Measurements from ENCODE around the gene ARHGAP24. TPM values are rescaled to one million over a fixed set of nuclear protein-coding genes. Genes with fewer than 3 reads are reported as not detected.

ARHGAP24 gene
- total and polyA plus RNA-seq, 8 donors, result 10.5 to 34.7 (median 17.1) TPM

DNA sequence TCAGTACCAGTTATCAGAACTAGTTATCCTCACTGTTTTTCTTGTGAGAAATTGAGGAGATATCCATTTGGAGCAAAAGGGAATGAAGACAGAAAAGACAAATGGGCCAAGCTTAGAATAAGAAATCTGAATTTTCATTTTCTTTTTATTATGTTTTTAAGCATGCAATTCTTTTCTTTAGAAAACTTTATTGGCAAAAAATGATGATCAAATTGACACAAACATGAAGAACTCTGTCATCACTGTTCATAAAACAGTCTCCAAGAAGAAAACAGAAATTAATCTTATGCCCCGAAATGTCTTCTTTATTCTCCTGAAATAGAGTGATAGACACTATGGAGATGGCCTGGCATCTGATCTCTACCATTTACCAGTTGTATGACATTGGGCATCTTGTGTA, 139.0 kb downstream of the ARHGAP24 start:
- Histone ChIP-seq H3K9me3 (no peaks in the 10 kb centered on the region), H3K4me1 (no peaks in the 10 kb centered on the region), H3K27me3 (no peaks in the 10 kb centered on the region), H3K36me3 (no peaks in the 10 kb centered on the region), H3K4me3 (no peak overlapping the region), H3K27ac (no peak overlapping the region)
- 97 to 99% methylated on average over 1 of the region's 1 CpG for WGBS, 2 donors
- intact Hi-C loops (cut with DNase I), result no loop called here
- FAIRE-seq, result no peak
- DNase-seq, result no peak
- no peak for TF ChIP-seq CTCF (IDR thresholded peaks at IDR 0.05)
- no peak for ATAC-seq

GRCh38 chr4:85615952-85616351, 141.0 kb downstream of the ARHGAP24 start:
- no peak for ATAC-seq
- TF ChIP-seq CTCF (IDR thresholded peaks at IDR 0.05), result no peak
- Histone ChIP-seq H3K27me3 (no peaks in the 10 kb centered on the region), H3K4me3 (no peak overlapping the region), H3K27ac (no peak overlapping the region), H3K9me3 (no peaks in the 10 kb centered on the region), H3K36me3 (no peaks in the 10 kb centered on the region), H3K4me1 (no peaks in the 10 kb centered on the region)
- FAIRE-seq, result no peak
- 93% methylated on average over 2 of the region's 2 CpGs for WGBS, 2 donors
- DNase-seq, result no peak
- intact Hi-C loops (cut with DNase I), result no loop called here

GRCh38 chr4:85617202-85617601, 142.3 kb downstream of the ARHGAP24 start:
- Histone ChIP-seq H3K4me3 (no peak overlapping the region), H3K4me1 (no peaks in the 10 kb centered on the region), H3K27me3 (no peaks in the 10 kb centered on the region), H3K27ac (no peak overlapping the region), H3K36me3 (no peaks in the 10 kb centered on the region), H3K9me3 (no peaks in the 10 kb centered on the region)
- TF ChIP-seq CTCF (IDR thresholded peaks at IDR 0.05), result no peak
- no peak for ATAC-seq
- FAIRE-seq, result no peak
- WGBS, 2 donors, result 94 to 95% methylated on average over 3 of the region's 3 CpGs
- intact Hi-C loops (cut with DNase I), result no loop called here
- DNase-seq, result no peak

DNA sequence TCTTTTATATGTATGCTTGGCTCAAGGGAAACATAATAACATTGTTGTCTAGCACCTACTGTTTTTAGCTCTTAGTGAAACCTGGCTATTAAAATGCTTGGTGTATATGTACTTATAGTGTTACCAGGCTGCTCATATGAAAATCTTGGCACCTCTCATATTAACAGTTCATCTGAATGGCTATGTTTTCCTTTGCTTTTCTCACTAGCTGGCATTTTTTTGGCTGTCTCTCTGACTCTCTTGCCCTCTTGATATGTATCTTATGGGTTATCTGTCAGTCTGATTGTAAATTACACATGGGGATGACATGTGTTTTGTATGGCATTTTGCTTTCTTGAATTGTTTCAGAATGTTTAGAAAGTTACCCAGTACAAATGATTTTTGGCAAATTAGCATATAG, 158.0 kb downstream of the ARHGAP24 start:
- Histone ChIP-seq H3K27me3 (no peaks in the 10 kb centered on the region), H3K27ac (no peak overlapping the region), H3K9me3 (no peaks in the 10 kb centered on the region), H3K36me3 (no peaks in the 10 kb centered on the region), H3K4me1 (peaks cover 0 to 6% (median 0%) of the 10 kb centered on the region in 3 donors), H3K4me3 (no peak overlapping the region)
- DNase-seq, result no peak
- intact Hi-C loops (cut with DNase I), result no loop called here
- FAIRE-seq, result no peak
- no peak for ATAC-seq
- TF ChIP-seq CTCF (IDR thresholded peaks at IDR 0.05), result no peak

- FAIRE-seq (no peak), ATAC-seq (no peak), DNase-seq (no peak)
- H3K27me3 ChIP-seq, result no peaks in the 10 kb centered on the region
- no peaks in the 10 kb centered on the region for H3K36me3 ChIP-seq
- H3K27ac ChIP-seq, result no peak overlapping the region
- TF ChIP-seq CTCF (IDR thresholded peaks at IDR 0.05), result no peak
- intact Hi-C loops (cut with DNase I), result no loop called here
- 92 to 95% methylated on average over 2 of the region's 2 CpGs for WGBS, 2 donors
- no peaks in the 10 kb centered on the region for H3K9me3 ChIP-seq
- H3K4me1 ChIP-seq, result peaks cover 0 to 3% (median 0%) of the 10 kb centered on the region in 3 donors
- no peak overlapping the region for H3K4me3 ChIP-seq
These were observed 162.8 kb downstream of the ARHGAP24 start for GRCh38 chr4:85637778-85638177.
